C4-2B (cell line): ENCODE measurements around the gene ACTR6.

ENCODE experiments used
- ZFX ChIP-seq: fragments of 450-650 bp; IDR thresholded peaks from 2 replicates; pipeline ENCODE4 v1.6.1; 2017
- TF ChIP-seq, protein P1 (sequence below): fragments of 450-650 bp; conservative IDR thresholded peaks from 2 replicates; pipeline ENCODE4 v1.5.1; 2017; ENCODE audit warnings: mild to moderate bottlenecking

DNA sequence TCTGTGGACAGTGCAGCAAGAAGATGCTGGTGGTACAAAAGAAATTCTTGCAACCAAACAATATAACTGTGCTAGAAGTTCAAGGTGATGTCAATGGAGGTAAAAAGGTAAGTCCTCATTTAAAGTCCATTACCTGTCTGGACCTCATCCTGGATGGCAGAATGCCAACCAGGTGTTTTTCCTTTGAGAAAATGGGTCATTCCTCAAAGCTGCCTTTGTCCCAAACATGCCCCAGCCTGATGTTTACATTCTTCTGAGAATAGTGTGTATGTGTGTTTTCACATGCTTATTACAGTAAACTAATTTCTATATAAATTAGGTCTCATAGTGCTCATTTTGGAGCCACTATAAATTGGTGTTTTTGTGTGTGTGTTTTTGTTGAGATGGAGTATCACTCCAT is 24.9 kb downstream of the ACTR6 start:
- TF ChIP-seq, protein P1, sequence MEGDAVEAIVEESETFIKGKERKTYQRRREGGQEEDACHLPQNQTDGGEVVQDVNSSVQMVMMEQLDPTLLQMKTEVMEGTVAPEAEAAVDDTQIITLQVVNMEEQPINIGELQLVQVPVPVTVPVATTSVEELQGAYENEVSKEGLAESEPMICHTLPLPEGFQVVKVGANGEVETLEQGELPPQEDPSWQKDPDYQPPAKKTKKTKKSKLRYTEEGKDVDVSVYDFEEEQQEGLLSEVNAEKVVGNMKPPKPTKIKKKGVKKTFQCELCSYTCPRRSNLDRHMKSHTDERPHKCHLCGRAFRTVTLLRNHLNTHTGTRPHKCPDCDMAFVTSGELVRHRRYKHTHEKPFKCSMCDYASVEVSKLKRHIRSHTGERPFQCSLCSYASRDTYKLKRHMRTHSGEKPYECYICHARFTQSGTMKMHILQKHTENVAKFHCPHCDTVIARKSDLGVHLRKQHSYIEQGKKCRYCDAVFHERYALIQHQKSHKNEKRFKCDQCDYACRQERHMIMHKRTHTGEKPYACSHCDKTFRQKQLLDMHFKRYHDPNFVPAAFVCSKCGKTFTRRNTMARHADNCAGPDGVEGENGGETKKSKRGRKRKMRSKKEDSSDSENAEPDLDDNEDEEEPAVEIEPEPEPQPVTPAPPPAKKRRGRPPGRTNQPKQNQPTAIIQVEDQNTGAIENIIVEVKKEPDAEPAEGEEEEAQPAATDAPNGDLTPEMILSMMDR: no peak
- no peak for TF ChIP-seq ZFX
